Progenitor cell of endocrine pancreas (in vitro differentiated cells): ENCODE results near the gene HSPBP1. TPM values are rescaled to one million over a fixed set of nuclear protein-coding genes. Genes with fewer than 3 reads are reported as not detected.
A peak's percentile ranks its signal among the peaks of the same experiment; 100 is the strongest.
"Not testable (repeated sequence)": the region's sequence is repeated elsewhere in the genome, so short reads cannot be mapped to it uniquely, and the experiment has no call there.

ENCODE experiments used
- DNase-seq: peaks from one replicate; pipeline ENCODE4 v3.0.0; 2021; ENCODE audit warnings: low spot score; ENCODE audit not compliant: unreplicated experiment
- H3K27ac Mint-ChIP-seq: 2 replicates; pipeline ENCODE4 v1.8.0; 2021; ENCODE audit warnings: mild to moderate bottlenecking, moderate library complexity, mixed read lengths
- H3K27me3 Mint-ChIP-seq: 2 replicates; pipeline ENCODE4 v1.8.0; 2021; ENCODE audit warnings: mixed read lengths
- H3K36me3 Mint-ChIP-seq: 2 replicates; pipeline ENCODE4 v1.8.0; 2022; ENCODE audit warnings: mixed read lengths; ENCODE audit not compliant: insufficient read depth
- H3K4me1 Mint-ChIP-seq: 2 replicates; pipeline ENCODE4 v1.8.0; 2021; ENCODE audit warnings: low read depth, mixed read lengths
- H3K4me3 Mint-ChIP-seq: 2 replicates; pipeline ENCODE4 v1.8.0; 2021; ENCODE audit warnings: low read depth, mild to moderate bottlenecking, moderate library complexity, mixed read lengths
- H3K9me3 Mint-ChIP-seq: 2 replicates; pipeline ENCODE4 v1.8.0; 2021; ENCODE audit warnings: low read depth, mixed read lengths
- long read RNA-seq: library from polyadenylated mRNA; unstranded; transcript quantifications from one replicate; pipeline ENCODE4 v2.0.0, GENCODE V29; 2020
- total RNA-seq: library from RNA; stranded (reverse); gene quantifications from 2 replicates; pipeline ENCODE4 v1.2.1, GENCODE V29; 2021
- TF ChIP-seq, protein P1 (sequence below): fragments of 200-600 bp; sonication (generic); IDR thresholded peaks from one replicate; pipeline ENCODE4 v1.5.0; 2021; ENCODE audit warnings: antibody characterized with exemption, mild to moderate bottlenecking; ENCODE audit not compliant: unreplicated experiment

HSPBP1 gene, protein sequence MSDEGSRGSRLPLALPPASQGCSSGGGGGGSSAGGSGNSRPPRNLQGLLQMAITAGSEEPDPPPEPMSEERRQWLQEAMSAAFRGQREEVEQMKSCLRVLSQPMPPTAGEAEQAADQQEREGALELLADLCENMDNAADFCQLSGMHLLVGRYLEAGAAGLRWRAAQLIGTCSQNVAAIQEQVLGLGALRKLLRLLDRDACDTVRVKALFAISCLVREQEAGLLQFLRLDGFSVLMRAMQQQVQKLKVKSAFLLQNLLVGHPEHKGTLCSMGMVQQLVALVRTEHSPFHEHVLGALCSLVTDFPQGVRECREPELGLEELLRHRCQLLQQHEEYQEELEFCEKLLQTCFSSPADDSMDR
- total RNA-seq, result 46.1 and 46.9 TPM in 2 replicates
- long read RNA-seq, transcript HSPBP1-202 (8 exons, 1,572 nt), result major isoform, 6 of 11 reads
- long read RNA-seq, partial matches to known transcripts, result 0 of 11 reads
- long read RNA-seq, other reads (novel, unspliced or antisense), result 4 of 11 reads

DNA sequence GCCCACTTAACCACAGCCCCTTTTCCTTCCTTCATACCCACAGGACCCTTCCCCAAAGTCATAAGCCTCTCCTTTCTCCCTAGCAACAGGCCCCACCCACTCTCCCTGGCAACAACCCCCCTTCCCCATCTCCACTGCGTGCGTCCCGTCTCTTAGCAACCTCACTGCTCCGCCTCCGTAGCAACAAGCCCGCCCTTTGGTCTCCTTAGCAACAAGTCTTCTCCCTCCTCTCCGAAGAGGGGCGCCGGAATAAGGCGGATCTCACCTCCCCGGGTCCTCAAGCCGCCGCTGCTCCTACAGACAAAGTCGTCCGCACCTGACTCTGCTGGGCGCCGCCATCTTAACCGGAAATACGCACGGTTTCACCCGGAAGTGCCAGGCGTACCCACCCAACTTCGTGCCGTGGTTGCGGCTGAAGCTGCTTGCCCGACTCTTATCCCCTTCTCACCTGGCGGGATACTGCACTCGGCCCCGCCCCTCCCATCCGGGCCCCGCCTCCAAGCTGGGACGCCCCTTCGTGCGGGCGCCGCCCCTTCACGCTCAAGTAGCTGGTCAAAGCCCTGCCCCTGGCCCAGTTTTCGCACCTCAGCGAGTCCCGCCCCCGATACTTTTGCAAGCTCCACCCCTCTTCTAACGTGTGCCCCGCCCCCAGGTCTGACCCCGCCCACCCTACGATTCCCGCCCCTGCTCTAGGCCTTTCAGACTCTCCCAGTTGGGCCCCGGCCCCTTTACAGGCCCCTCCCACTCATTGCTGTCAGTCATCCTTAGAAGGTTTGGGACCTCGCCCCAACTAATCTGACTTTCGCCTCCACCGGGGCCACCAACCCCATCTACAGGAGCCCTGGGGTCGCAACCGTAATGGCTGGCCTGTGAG lies at the start of gene HSPBP1:
Gene HSPBP1, minus strand, starts transcription at position 341 of the 874 bp plus-strand sequence. CDS start 502 bp downstream, outside the sequence.
- Mint-ChIP-seq H3K27me3 (no peaks in the 10 kb centered on the region), H3K4me3 (peak within 1 kb of the TSS; percentile 96), H3K4me1 (peaks cover 8% of the 10 kb centered on the region), H3K9me3 (no peaks in the 10 kb centered on the region), H3K36me3 (peaks cover 5% of the 10 kb centered on the region), H3K27ac (peak within 1 kb of the TSS; percentile 98)
- TF ChIP-seq, protein P1, sequence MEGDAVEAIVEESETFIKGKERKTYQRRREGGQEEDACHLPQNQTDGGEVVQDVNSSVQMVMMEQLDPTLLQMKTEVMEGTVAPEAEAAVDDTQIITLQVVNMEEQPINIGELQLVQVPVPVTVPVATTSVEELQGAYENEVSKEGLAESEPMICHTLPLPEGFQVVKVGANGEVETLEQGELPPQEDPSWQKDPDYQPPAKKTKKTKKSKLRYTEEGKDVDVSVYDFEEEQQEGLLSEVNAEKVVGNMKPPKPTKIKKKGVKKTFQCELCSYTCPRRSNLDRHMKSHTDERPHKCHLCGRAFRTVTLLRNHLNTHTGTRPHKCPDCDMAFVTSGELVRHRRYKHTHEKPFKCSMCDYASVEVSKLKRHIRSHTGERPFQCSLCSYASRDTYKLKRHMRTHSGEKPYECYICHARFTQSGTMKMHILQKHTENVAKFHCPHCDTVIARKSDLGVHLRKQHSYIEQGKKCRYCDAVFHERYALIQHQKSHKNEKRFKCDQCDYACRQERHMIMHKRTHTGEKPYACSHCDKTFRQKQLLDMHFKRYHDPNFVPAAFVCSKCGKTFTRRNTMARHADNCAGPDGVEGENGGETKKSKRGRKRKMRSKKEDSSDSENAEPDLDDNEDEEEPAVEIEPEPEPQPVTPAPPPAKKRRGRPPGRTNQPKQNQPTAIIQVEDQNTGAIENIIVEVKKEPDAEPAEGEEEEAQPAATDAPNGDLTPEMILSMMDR, result no peak
- peak; percentile 96 for DNase-seq

DNA sequence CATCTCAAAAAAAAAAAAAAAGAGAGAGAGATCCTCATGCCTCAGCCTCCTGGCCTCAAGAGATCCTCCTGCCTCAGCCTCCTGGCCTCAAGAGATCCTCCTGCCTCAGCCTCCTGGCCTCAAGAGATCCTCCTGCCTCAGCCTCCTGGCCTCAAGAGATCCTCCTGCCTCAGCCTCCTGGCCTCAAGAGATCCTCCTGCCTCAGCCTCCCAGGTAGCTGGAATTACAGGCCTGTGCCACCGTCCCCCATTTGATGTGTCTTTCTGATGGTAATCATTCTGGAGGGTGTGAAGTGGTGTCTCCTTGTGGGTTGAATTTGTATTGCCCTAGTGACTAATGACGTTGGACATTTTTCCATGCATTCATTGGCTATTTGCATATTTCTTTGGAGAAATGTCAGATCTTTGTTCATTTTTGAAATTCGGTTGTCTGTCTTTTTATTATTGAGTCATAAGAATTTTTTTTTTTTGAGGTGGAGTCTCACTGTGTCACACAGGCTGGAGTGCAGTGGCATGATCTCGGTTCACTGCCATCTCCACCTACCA lies 48.9 kb upstream of the HSPBP1 start:
- H3K27me3 Mint-ChIP-seq, H3K27ac Mint-ChIP-seq, H3K4me3 Mint-ChIP-seq, H3K36me3 Mint-ChIP-seq, DNase-seq, H3K9me3 Mint-ChIP-seq, H3K4me1 Mint-ChIP-seq: not testable (repeated sequence)

DNA sequence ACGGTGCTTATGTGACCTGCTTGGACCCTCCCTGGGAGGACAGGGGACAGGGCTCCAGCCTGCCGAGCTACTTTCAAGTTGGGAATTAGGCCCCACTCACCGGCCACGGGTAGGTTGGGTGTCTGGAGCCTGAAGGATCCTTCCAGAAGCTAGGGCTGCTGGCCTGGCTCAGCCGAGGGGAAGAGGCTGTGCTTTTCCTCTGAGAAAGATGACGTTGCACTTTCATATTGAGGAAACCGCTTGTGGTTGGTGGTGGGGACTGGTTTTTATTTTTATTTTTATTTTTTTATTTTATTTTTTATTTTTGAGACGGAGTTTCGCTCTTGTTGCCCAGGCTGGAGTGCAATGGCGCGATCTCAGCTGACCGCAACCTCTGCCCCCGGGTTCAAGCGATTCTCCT lies 45.3 kb upstream of the HSPBP1 start, which contains the start of gene TMEM150B:
Gene TMEM150B, minus strand, starts transcription at position 170 of the 400 bp plus-strand sequence. CDS start 4,305 bp downstream, outside the sequence.
- H3K27ac Mint-ChIP-seq, result no peak within 1 kb of the TSS
- no peaks in the 10 kb centered on the region for H3K36me3 Mint-ChIP-seq
- peaks cover 1% of the 10 kb centered on the region for H3K4me1 Mint-ChIP-seq
- TF ChIP-seq, protein P1, result no peak
- peaks cover 12% of the 10 kb centered on the region for H3K27me3 Mint-ChIP-seq
- no peak for DNase-seq
- no peaks in the 10 kb centered on the region for H3K9me3 Mint-ChIP-seq
- H3K4me3 Mint-ChIP-seq, result no peak within 1 kb of the TSS

DNA sequence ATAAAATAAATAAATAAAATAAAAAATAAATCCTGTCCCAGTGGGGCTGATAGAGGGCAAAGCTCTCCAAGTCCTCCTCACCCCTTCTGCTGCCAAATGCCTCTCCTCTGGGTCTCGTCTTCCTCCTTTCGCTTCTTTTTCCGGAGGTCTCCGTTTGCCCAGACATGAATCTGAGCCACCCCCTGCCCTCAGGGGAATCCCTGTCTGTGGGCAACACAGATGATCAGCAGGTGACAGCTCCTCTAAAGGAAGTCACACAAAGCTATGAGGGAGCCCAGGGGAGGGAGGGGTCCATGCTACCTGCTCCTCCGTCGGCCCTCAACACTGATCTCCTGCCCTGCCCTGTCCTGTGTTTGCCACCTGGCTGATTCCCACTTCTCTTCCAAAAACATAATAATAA lies 44.8 kb upstream of the HSPBP1 start:
- Mint-ChIP-seq H3K9me3 (no peaks in the 10 kb centered on the region), H3K4me3 (no peak overlapping the region), H3K27ac (no peak overlapping the region), H3K27me3 (peaks cover 12% of the 10 kb centered on the region), H3K4me1 (peaks cover 4% of the 10 kb centered on the region), H3K36me3 (no peaks in the 10 kb centered on the region)
- DNase-seq, result no peak
- TF ChIP-seq, protein P1, result no peak

DNA sequence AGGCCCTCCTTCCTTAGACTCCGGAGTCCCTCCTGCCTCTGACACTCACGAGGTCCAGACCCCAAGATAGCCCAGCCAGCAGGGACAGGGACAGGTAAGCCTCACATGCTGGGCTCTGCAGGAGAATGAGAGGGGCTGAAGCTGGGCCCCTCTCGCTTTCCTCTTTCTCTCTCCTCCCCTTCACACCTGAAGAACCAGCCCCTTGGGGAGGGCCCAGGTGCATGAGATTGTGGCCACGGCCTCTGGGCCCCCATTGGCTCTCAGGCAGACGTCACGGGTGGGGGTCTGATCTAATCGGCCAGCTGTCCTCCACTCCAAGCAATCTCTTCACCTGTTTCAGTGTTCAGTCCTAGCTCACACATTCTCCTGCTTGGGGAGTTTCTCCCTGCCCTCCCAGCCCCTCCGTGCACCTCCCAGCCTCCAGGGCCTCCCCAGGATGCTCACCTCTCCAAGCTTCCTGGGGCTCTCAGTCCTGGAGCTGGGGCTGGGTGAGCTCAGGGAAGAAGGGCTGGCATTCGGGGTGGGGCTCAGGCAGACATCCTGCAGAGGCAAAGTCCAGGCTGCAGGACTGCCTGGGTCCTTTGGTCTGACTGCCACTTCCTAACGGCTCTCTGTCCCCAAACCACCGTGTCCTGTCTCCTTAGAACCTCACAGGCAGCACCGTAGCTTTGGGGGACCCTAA lies 42.4 kb upstream of the HSPBP1 start:
- no peaks in the 10 kb centered on the region for H3K9me3 Mint-ChIP-seq
- no peak overlapping the region for H3K27ac Mint-ChIP-seq
- H3K4me3 Mint-ChIP-seq, result no peak overlapping the region
- peaks cover 4% of the 10 kb centered on the region for H3K4me1 Mint-ChIP-seq
- DNase-seq, result no peak
- no peaks in the 10 kb centered on the region for H3K36me3 Mint-ChIP-seq
- H3K27me3 Mint-ChIP-seq, result peaks cover 12% of the 10 kb centered on the region
- TF ChIP-seq, protein P1, result no peak
